IMR-90 (cell line): ENCODE data around the gene TMEM140. TPM values are rescaled to one million over a fixed set of nuclear protein-coding genes. Genes with fewer than 3 reads are reported as not detected.

ENCODE experiments used
- ATAC-seq: fragments of 200-7000 bp; cut with Tn5 transposase; 2 replicates; pipeline ENCODE4 v1.9.1; 2020; ENCODE audit warnings: low read depth, mild to moderate bottlenecking, moderate library complexity
- BruUV-seq: library from RNA; stranded (reverse); fragments of 400-500 nt; replicated peaks from 2 replicates; lab custom pipeline; 2021; lab: Mats Ljungman, UMichigan
- CTCF ChIA-PET: fragments of 300-600 bp; formaldehyde crosslinking; extraction: SDS; loops from one replicate; lab custom pipeline; 2021; ENCODE audit warnings: antibody characterized with exemption; lab: Yijun Ruan, JAX
- POLR2A ChIA-PET: fragments of 300-600 bp; sonication (Branson Sonifier 250); formaldehyde crosslinking; loops from one replicate; lab custom pipeline; 2022; ENCODE audit warnings: antibody characterized with exemption; ENCODE audit not compliant: unreplicated experiment; lab: Charles Lee
- DNase-seq: peaks from one replicate; pipeline ENCODE4 v3.0.0; 2013
- H2AFZ ChIP-seq: replicated peaks from 2 replicates; pipeline ENCODE3; 2013; ENCODE audit warnings: low read length, mild to moderate bottlenecking; ENCODE audit not compliant: poor library complexity
- H2AK5ac ChIP-seq: 2 replicates; pipeline ENCODE4 v1.6.1; 2013; ENCODE audit warnings: low read depth, low read length, inconsistent platforms
- H2AK9ac ChIP-seq: replicated peaks from 2 replicates; pipeline ENCODE3; 2013; ENCODE audit warnings: mild to moderate bottlenecking, low read depth, low read length, moderate library complexity; ENCODE audit not compliant: poor library complexity
- H2BK120ac ChIP-seq: 2 replicates; pipeline ENCODE4 v1.6.1; 2013; ENCODE audit warnings: low read depth, low read length, inconsistent platforms
- H2BK15ac ChIP-seq: 3 replicates; pipeline ENCODE4 v1.6.1; 2013; ENCODE audit warnings: low read depth, low read length, inconsistent platforms
- H2BK20ac ChIP-seq: 2 replicates; pipeline ENCODE4 v1.6.1; 2013; ENCODE audit warnings: low read depth, mild to moderate bottlenecking, inconsistent platforms, low read length, moderate library complexity
- H2BK5ac ChIP-seq: 2 replicates; pipeline ENCODE4 v1.6.1; 2013; ENCODE audit warnings: mild to moderate bottlenecking, low read depth, low read length, inconsistent platforms; ENCODE audit not compliant: poor library complexity, severe bottlenecking
- H3K14ac ChIP-seq: replicated peaks from 2 replicates; pipeline ENCODE4 v1.6.1; 2013; ENCODE audit warnings: low read depth, low read length, inconsistent platforms
- H3K18ac ChIP-seq: 2 replicates; pipeline ENCODE4 v1.6.1; 2013; ENCODE audit warnings: low read depth, low read length, control low read depth
- H3K23ac ChIP-seq: 2 replicates; pipeline ENCODE4 v1.6.1; 2013; ENCODE audit warnings: low read depth, low read length, inconsistent platforms
- H3K27ac ChIP-seq: 2 replicates; pipeline ENCODE4 v1.5.1; 2013; ENCODE audit warnings: mild to moderate bottlenecking, control low read depth, low read length; ENCODE audit not compliant: insufficient read depth
- H3K27me3 ChIP-seq: 2 replicates; pipeline ENCODE4 v1.6.1; 2013; ENCODE audit warnings: low read length; ENCODE audit not compliant: control insufficient read depth, insufficient read depth
- H3K36me3 ChIP-seq: 2 replicates; pipeline ENCODE4 v1.6.1; 2013; ENCODE audit warnings: low read length, mixed read lengths; ENCODE audit not compliant: control insufficient read depth, insufficient read depth
- H3K4ac ChIP-seq: 2 replicates; pipeline ENCODE4 v1.6.1; 2013; ENCODE audit warnings: low read depth, low read length, inconsistent platforms
- H3K4me1 ChIP-seq: 2 replicates; pipeline ENCODE4 v1.6.1; 2013; ENCODE audit warnings: low read length, mixed read lengths; ENCODE audit not compliant: control insufficient read depth, insufficient read depth
- H3K4me2 ChIP-seq: 2 replicates; pipeline ENCODE4 v1.6.1; 2013; ENCODE audit warnings: low read depth, mild to moderate bottlenecking, control low read depth, low read length, moderate library complexity
- H3K4me3 ChIP-seq: 2 replicates; pipeline ENCODE4 v1.5.1; 2013; ENCODE audit warnings: low read depth, mild to moderate bottlenecking, control low read depth, low read length, moderate library complexity; ENCODE audit not compliant: insufficient read depth
- H3K56ac ChIP-seq: 2 replicates; pipeline ENCODE4 v1.6.1; 2013; ENCODE audit warnings: low read length, inconsistent platforms; ENCODE audit not compliant: insufficient read depth; ENCODE audit errors: extremely low read depth
- H3K79me1 ChIP-seq, 2 experiments: 2 replicates each; pipeline ENCODE4 v1.6.1; 2013; ENCODE audit warnings: low read length in 2 of 2, inconsistent platforms in 1 of 2, low read depth in 1 of 2
- H3K9ac ChIP-seq: 2 replicates; pipeline ENCODE4 v1.6.1; 2013; ENCODE audit warnings: low read depth, low read length, control low read depth
- H3K9me1 ChIP-seq: 2 replicates; pipeline ENCODE4 v1.6.1; 2013; ENCODE audit warnings: low read length, inconsistent platforms; ENCODE audit not compliant: insufficient read depth
- H3K9me3 ChIP-seq: 2 replicates; pipeline ENCODE4 v1.6.1; 2013; ENCODE audit warnings: low read length; ENCODE audit not compliant: control insufficient read depth, insufficient read depth
- H4K20me1 ChIP-seq: 2 replicates; pipeline ENCODE4 v1.6.1; 2013; ENCODE audit warnings: low read length, inconsistent platforms; ENCODE audit not compliant: insufficient read depth
- H4K5ac ChIP-seq: 2 replicates; pipeline ENCODE4 v1.6.1; 2013; ENCODE audit warnings: mild to moderate bottlenecking, low read depth, low read length, control low read depth
- H4K8ac ChIP-seq, 2 experiments: 2 replicates each; pipeline ENCODE4 v1.6.1; 2013; ENCODE audit warnings: low read depth in 2 of 2, low read length in 2 of 2, control low read depth in 1 of 2, inconsistent platforms in 1 of 2
- H4K91ac ChIP-seq: 2 replicates; pipeline ENCODE4 v1.6.1; 2013; ENCODE audit warnings: low read depth, low read length, inconsistent platforms; ENCODE audit not compliant: insufficient read depth
- BHLHE40 ChIP-seq: fragments of 150-350 bp; IDR thresholded peaks from 2 replicates; pipeline ENCODE4 v1.6.1; 2016; ENCODE audit warnings: mild to moderate bottlenecking, low read depth, low read length
- CEBPB ChIP-seq: IDR thresholded peaks from 2 replicates; pipeline ENCODE4 v1.6.1; 2012; ENCODE audit warnings: low read depth, low read length, improper control_type of control experiment
- MAFK ChIP-seq: IDR thresholded peaks from 2 replicates; pipeline ENCODE4 v1.6.1; 2012; ENCODE audit warnings: low read depth, low read length, improper control_type of control experiment
- POLR2A ChIP-seq: IDR thresholded peaks from 2 replicates; pipeline ENCODE4 v1.6.1; 2012; ENCODE audit warnings: mild to moderate bottlenecking, low read depth, low read length
- WGBS, 2 experiments: methylation state at CpG; one replicate each; pipeline versions ENCODE4 v1.1.5 to v1.1.7; 2013; ENCODE audit warnings: missing lambda C conversion rate in 2 of 2; ENCODE audit not compliant: insufficient read length in 1 of 2; ENCODE audit errors: extremely low coverage in 2 of 2; 5-methylcytosine and 5-hydroxymethylcytosine counted together
- dilution Hi-C: fragments of 300-500 bp; cut with HindIII; formaldehyde crosslinking; loops from one replicate; pipeline ENCODE4 v1.14.3; 2018; ENCODE audit warnings: low sequenced_read_pairs; ENCODE audit not compliant: unreplicated experiment
- in situ Hi-C: fragments of 300-500 bp; cut with MboI; formaldehyde crosslinking; loops from 3 replicates; pipeline ENCODE4 v1.14.3; 2019; ENCODE audit warnings: low sequenced_read_pairs, inconsistent platforms, mixed read lengths
- intact Hi-C: fragments of 100-400 bp; cut with micrococcal nuclease; formaldehyde crosslinking; loops from 2 replicates; pipeline ENCODE4 v1.10.0; 2022
- polyA plus RNA-seq, 3 experiments: library from polyadenylated mRNA; depleted of rRNA; stranded (reverse); fragments of >200 nt; gene quantifications; 2 replicates each; pipeline ENCODE4 v1.2.3, GENCODE V29; 2012; ENCODE audit warnings: low replicate concordance in 1 of 3
- total RNA-seq: library from RNA; depleted of rRNA; stranded (reverse); fragments of >200 nt; gene quantifications from 2 replicates; pipeline ENCODE4 v1.2.3, GENCODE V29; 2012

Gene TMEM140
- total and polyA plus RNA-seq, 2 of the 4 experiments (the other 2 are of a cell fraction): 0.24 to 0.72 TPM

DNA sequence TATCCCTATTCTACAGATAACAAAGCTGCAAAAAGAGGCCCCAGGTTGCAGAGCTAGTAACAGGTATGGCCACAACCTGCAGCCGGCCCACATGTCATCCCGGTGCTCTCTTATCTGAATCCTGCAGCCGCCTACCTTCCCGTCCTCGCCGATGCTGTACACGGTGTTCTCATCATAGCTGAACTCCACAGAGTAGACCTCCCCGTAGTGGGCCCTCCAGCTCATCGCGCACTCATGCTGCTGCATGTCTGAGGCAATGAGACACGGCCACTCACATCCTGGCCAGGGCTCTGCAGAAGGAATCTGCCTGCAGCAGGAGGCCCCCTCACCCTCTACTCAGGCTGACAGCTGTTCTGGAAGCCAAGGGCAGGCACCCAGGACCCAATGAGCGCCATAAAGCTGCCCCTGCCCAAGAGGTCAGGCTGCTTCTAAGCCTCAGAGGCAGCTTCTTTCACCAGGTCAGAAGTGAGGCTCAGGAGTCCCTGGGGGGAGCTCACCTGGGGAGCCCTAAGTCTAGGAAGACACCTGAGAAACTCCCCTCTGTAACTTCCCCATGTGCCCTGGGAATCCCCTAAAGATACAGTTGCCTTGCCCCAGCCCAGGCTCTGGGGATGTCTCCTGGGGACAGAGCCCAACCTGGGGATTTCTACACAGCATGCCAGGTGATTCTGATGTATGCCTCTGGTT lies 40.6 kb downstream of the TMEM140 start:
- in situ Hi-C loops (no loop called here), intact Hi-C loops (no loop called here), dilution Hi-C loops (no loop called here)
- Histone ChIP-seq H3K14ac (no peak overlapping the region), H3K9ac (no peak overlapping the region), H3K4me3 (no peak overlapping the region), H2BK20ac (no peak overlapping the region), H4K20me1 (no peaks in the 10 kb centered on the region), H2BK5ac (no peak overlapping the region), H3K27ac (no peak overlapping the region), H3K18ac (no peak overlapping the region), H3K36me3 (peaks cover 54% of the 10 kb centered on the region), H2BK120ac (no peak overlapping the region), H2AK5ac (no peak overlapping the region), H3K79me1 (0 out of 4 replicates have a peak, but pooled peaks cover 0 to 11% of the 10 kb centered on the region in 2 experiments), H3K56ac (no peak overlapping the region), H3K23ac (no peak overlapping the region), H3K4me2 (no peak overlapping the region), H4K8ac (no peak overlapping the region), H3K27me3 (no peaks in the 10 kb centered on the region), H4K5ac (no peak overlapping the region), H3K9me3 (peaks cover 5% of the 10 kb centered on the region; the same call in 1 of the 2 replicates), H2AFZ (no peak overlapping the region), H4K91ac (no peak overlapping the region), H3K4me1 (peaks cover 4% of the 10 kb centered on the region; the same call in 1 of the 2 replicates), H2AK9ac (no peak overlapping the region), H2BK15ac (no peak overlapping the region), H3K4ac (no peak overlapping the region), H3K9me1 (peaks cover 10% of the 10 kb centered on the region)
- WGBS, 2 experiments: 94% methylated on average over 9 of the region's 12 CpGs; no CpG with 5 or more reads in 1 of the 2 experiments
- DNase-seq (no peak), ATAC-seq (no peak)
- BruUV-seq: no TSS peak
- no peak for TF ChIP-seq CEBPB
- no peak for TF ChIP-seq POLR2A
- no peak for TF ChIP-seq BHLHE40
- no peak for TF ChIP-seq MAFK
- POLR2A ChIA-PET: no interaction called here
- CTCF ChIA-PET: interaction anchor here (0.8 kb wide), 1 partner anchor 718 kb away, joined by 3 read pairs; no protein-coding TSS in a partner anchor
